BJ (cell line): ENCODE results near the gene TCF4. TPM values are rescaled to one million over a fixed set of nuclear protein-coding genes. Genes with fewer than 3 reads are reported as not detected.

Source experiments
- CTCF ChIA-PET: fragments of 350-600 bp; formaldehyde crosslinking; extraction: SDS; loops from one replicate; lab custom pipeline; 2021; ENCODE audit warnings: antibody characterized with exemption, inconsistent platforms; lab: Yijun Ruan, JAX
- POLR2A ChIA-PET: fragments of 300-600 bp; sonication (Branson Sonifier 250); formaldehyde crosslinking; extraction: SDS; loops from one replicate; lab custom pipeline; 2021; ENCODE audit warnings: antibody characterized with exemption; lab: Charles Lee
- DNase-seq: peaks from one replicate; pipeline ENCODE4 v3.0.0-alpha.2; 2011; ENCODE audit warnings: low read depth
- H3K27me3 ChIP-seq: 2 replicates; pipeline ENCODE4 v1.6.0; 2011; ENCODE audit warnings: low read length; ENCODE audit not compliant: control insufficient read depth, insufficient read depth
- H3K36me3 ChIP-seq: 2 replicates; pipeline ENCODE4 v1.5.1; 2011; ENCODE audit warnings: low read length; ENCODE audit not compliant: control insufficient read depth, insufficient read depth
- H3K4me3 ChIP-seq: 2 replicates; pipeline ENCODE4 v1.5.1; 2011; ENCODE audit warnings: low read depth, mild to moderate bottlenecking, control low read depth, low read length
- polyA plus RNA-seq: library from polyadenylated mRNA; depleted of rRNA; stranded (reverse); fragments of >200 nt; gene quantifications from 2 replicates; pipeline ENCODE4 v1.2.3, GENCODE V29; 2011
- TF ChIP-seq, protein P1 (sequence below): IDR thresholded peaks from 2 replicates; pipeline ENCODE4 v1.5.1; 2011; ENCODE audit warnings: low read depth, mild to moderate bottlenecking, control low read depth, inconsistent platforms, low read length, moderate library complexity; ENCODE audit not compliant: insufficient read depth

TCF4 gene
- polyA plus RNA-seq, 1 experiment, result 65.8 TPM

DNA sequence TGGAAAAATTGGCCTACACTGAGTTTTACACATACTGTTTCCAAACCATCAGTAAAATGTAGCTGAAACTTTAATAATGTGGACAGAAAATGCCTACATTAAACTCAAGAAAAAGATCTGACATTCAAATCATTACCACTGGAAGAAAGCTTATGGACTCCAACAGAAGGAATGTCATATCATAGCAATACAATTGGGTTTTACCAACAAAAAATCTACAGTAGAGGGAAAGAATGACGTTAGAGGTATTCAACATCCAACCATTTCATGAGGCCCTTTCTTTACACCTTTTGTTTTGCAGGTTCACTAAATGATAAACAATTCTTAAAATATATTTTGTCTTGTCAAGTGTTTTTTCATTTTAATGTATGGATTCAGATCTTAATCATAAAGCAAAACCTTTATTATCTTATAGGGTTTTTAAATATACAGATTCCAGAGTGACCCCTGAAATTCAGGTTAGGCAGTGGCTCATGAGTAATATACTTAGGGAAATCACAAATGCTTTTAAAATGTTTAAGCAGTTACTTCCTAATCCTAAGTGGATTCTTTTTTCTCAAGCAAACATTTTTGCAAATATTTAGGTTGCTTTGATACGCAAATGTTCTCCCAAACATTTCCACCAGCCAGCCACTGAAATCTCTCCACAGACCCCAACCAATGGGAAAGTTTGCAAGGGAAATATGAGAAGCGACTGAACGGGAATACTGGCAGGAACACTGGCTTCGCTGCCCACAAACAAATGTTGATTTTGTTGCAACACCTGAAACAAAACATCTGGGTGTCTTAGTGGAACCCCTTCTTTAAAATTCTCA, 168.7 kb downstream of the TCF4 start:
- TF ChIP-seq, protein P1, sequence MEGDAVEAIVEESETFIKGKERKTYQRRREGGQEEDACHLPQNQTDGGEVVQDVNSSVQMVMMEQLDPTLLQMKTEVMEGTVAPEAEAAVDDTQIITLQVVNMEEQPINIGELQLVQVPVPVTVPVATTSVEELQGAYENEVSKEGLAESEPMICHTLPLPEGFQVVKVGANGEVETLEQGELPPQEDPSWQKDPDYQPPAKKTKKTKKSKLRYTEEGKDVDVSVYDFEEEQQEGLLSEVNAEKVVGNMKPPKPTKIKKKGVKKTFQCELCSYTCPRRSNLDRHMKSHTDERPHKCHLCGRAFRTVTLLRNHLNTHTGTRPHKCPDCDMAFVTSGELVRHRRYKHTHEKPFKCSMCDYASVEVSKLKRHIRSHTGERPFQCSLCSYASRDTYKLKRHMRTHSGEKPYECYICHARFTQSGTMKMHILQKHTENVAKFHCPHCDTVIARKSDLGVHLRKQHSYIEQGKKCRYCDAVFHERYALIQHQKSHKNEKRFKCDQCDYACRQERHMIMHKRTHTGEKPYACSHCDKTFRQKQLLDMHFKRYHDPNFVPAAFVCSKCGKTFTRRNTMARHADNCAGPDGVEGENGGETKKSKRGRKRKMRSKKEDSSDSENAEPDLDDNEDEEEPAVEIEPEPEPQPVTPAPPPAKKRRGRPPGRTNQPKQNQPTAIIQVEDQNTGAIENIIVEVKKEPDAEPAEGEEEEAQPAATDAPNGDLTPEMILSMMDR, result no peak
- ChIA-PET CTCF (interaction anchor here (0.7 to 1.6 kb wide), 2 partner anchors 163 to 185 kb away, joined by 3 read pairs; no protein-coding TSS in a partner anchor), POLR2A (no interaction called here)
- no peak overlapping the region for H3K4me3 ChIP-seq
- H3K27me3 ChIP-seq, result no peaks in the 10 kb centered on the region
- DNase-seq, result no peak
- H3K36me3 ChIP-seq, result no peaks in the 10 kb centered on the region

DNA sequence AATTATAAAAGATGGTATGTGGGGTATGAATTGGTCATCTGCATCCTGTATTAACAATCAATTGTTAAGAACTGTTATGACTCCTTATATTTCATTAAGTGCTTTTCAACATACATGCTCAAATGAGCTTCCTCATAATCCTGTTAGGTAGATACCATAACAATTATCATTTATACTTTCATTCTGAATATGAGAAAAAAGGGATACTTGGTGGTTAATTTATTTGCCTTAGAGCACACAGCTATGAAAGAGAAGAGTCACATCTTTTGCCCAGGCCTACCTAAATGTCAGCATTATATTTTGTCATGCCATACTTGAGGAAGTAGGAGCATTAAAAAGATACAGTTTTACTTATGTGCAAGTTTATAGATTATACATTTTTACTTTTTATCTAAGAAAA, 169.6 kb downstream of the TCF4 start:
- TF ChIP-seq, protein P1, result no peak
- Histone ChIP-seq H3K27me3 (no peaks in the 10 kb centered on the region), H3K4me3 (no peak overlapping the region), H3K36me3 (no peaks in the 10 kb centered on the region)
- DNase-seq, result no peak
- POLR2A ChIA-PET, result no interaction called here
- CTCF ChIA-PET, result interaction anchor here (0.5 to 1.6 kb wide), 2 partner anchors 163 to 184 kb away, joined by 3 read pairs; no protein-coding TSS in a partner anchor

GRCh38 chr18:55416791-55417190, 171.2 kb downstream of the TCF4 start:
- TF ChIP-seq, protein P1, result no peak

GRCh38 chr18:55415258-55415871, 172.6 kb downstream of the TCF4 start:
- Histone ChIP-seq H3K27me3 (no peaks in the 10 kb centered on the region), H3K36me3 (no peaks in the 10 kb centered on the region), H3K4me3 (no peak overlapping the region)
- CTCF ChIA-PET, result interaction anchor here (0.6 to 3.6 kb wide), 22 partner anchors 9 to 1160 kb away, joined by 3 to 17 read pairs (median 4); no protein-coding TSS in a partner anchor
- POLR2A ChIA-PET, result no interaction called here
- TF ChIP-seq, protein P1, result peak; percentile 90
- DNase-seq, result no peak

More at GRCh38 chr18:55416791-55417190, 171.2 kb downstream of the TCF4 start:
- H3K4me3 ChIP-seq, result no peak overlapping the region
- no peaks in the 10 kb centered on the region for H3K36me3 ChIP-seq
- no peaks in the 10 kb centered on the region for H3K27me3 ChIP-seq
- DNase-seq, result no peak
- CTCF ChIA-PET, result interaction anchor here (0.7 to 3.6 kb wide), 10 partner anchors 9 to 1159 kb away, joined by 3 to 17 read pairs (median 6); no protein-coding TSS in a partner anchor
- POLR2A ChIA-PET, result interaction anchor here (1.3 kb wide), 1 partner anchor 14 kb away, joined by 8 read pairs; no protein-coding TSS in a partner anchor

DNA sequence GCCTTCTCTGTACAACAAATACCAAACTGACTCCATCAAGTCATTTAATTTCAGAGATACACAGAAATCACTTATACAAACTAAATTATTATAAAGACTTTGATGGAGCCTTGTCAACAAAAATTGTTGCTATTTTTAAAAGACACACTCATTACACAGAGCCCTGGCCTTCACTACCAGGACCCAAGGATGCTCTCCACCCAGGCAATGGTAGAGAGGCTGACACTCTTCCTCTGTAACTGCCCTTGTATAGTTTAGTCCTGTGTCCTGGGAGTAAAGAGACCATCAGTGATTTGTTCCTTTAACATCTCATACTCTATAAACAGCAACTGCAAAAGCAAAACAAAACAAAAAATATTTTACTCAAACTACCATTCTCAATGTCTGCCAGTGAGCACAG, 173.5 kb downstream of the TCF4 start:
- TF ChIP-seq, protein P1, result no peak
- no peaks in the 10 kb centered on the region for H3K36me3 ChIP-seq
- no peaks in the 10 kb centered on the region for H3K27me3 ChIP-seq
- ChIA-PET POLR2A (no interaction called here), CTCF (interaction anchor here (0.6 to 3.6 kb wide), 9 partner anchors 10 to 1160 kb away, joined by 3 to 15 read pairs (median 4); no protein-coding TSS in a partner anchor)
- no peak overlapping the region for H3K4me3 ChIP-seq
- DNase-seq, result no peak
